ENCODE measurements around the gene CNGA2.

Gene CNGA2

DNA sequence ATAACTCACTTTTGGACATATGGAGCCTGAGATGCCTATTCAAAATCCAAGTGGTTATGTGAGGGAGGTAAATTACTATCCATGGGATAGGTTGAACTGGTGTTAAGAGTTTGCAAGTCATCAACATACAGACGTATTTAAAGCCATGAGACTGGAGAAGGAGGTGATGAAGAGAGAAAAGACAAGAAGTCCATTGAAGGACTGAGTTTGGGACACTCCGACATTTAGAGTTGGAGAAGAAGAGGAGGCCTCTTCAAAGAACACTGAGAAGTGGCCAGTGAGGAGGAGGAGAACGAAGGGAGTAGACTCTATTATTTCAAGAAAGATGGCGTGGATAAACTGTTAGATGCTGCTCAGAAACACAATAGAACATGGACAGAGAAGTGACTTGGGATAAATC lies at the start of gene CNGA2:
CNGA2 (plus strand) TSS at position 301 of the 400 bp plus-strand sequence. CDS start 3,738 bp downstream, outside the sequence.
- in situ Hi-C loops (cut with MboI; ENCODE audit: low sequenced_read_pairs) = no loop called here

DNA sequence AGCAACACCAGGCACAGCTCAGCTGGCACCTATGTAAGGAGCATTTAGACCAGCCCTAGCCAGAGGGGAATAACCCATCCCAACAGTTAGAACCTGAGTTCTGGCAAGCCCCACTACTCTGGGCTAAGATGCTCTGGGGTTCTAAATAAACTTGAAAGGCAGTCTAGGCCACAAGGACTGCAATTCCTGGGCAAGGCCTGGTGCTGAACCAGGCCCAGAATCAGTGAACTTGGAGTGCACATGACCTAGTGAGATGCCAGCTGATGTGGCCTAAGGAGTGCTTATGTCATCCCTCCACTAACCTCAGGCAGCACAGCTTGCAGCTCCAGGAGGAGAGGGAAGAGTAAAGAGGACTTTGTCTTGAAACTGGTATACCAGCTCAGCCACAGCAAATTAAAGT lies 46.9 kb upstream of the CNGA2 start:
- in situ Hi-C loops (cut with MboI; ENCODE audit: low sequenced_read_pairs) = loop anchor here (25.0 kb wide), 1 partner anchor 525 kb away; no protein-coding TSS in a partner anchor

DNA sequence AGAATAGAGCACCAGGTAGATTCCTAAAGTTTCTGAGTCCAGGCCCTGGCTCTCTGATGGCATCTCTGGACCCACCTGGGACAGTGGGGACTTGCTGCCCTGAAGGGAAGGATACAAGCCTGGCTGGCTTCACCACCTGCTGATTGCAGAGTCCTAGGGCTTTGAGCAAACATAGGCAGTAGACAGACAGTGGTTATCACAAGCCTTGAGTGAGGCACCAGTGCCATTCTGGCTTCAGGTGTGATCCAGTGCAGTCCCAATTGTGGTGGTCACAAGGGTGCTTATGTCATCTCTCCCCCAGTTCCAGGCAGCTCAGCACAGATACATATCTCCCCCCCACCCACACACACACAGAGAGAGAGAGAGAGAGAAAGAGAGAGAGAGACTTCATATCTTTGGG lies 45.9 kb upstream of the CNGA2 start:
- in situ Hi-C loops (cut with MboI; ENCODE audit: low sequenced_read_pairs) = loop anchor here (25.0 kb wide), 1 partner anchor 526 kb away; no protein-coding TSS in a partner anchor

DNA sequence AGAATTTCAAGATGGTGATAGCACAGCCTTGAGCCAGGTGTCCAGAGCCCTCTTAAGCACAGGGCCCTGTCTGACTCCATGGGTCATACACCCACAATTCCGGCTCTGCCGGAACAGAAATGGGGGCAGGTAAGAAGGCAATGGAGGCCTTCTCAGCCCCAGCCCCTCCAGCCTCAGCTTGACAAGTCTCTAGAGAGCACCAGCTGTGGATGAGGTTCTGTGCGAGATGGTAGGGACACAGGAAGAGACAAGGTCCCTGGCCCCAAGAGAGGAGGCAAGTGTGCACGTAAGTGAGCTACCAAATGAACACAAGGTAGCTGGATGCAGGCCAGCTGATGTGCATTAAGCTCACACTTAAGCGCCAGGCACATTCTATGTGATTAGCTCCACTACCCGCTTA lies 41.7 kb upstream of the CNGA2 start:
- in situ Hi-C loops (cut with MboI; ENCODE audit: low sequenced_read_pairs) = loop anchor here (25.0 kb wide), 1 partner anchor 531 kb away; no protein-coding TSS in a partner anchor

- in situ Hi-C loops (cut with MboI; ENCODE audit: low sequenced_read_pairs) = loop anchor here (25.0 kb wide), 1 partner anchor 532 kb away; no protein-coding TSS in a partner anchor
Observed at GRCh38 chrX:151694121-151694520, 40.4 kb upstream of the CNGA2 start.

DNA sequence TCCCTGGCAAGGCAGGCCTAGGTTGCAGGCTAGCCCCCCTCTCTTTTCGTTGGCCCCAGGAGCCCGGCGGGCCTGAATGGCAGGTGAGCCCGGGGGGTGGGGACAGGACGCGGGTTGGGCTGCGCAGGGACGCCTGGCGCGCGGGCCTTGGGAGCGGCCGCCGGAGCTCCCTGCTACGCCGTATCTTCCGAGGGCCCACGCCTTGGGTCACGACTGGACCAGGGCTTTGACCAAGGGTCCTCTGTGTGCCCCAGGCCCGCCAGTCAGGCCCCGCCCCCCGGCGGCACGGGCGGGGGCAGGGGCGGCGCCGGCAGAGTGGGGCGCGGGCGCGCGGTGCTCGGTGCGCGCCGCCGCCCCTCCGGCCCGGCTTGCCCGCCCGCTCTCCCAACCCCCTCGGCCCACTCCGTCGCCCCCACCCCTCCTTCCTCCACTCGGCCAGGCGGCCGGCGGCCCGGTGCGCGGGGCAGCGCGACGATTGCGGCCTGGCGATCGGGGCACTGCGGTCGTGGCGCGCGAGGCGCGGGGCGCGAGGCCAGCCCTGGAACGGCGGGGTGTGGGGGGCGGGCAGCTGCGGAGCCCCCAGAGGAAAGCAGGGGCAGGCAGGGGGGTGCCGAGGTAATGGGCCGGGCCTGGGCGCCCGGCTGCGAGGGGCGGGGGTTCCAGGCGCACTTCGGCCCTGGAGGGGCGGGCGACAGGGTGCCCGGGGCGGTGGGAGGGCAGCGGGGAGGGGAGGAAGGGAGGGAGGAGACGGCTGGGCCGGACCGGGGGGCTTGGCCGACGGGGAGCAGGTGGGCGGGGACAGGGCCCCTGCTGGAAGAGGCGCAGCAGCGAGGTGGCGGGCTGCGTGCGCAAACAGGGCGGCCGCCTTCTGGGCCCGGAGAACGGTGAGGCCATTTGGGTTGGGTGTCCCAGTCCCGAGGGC lies 39.6 kb upstream of the CNGA2 start, which contains the start of gene PRRG3:
PRRG3 (plus strand) TSS at position 798 of the 922 bp plus-strand sequence. CDS start 3,357 bp downstream, outside the sequence.
- in situ Hi-C loops (cut with MboI; ENCODE audit: low sequenced_read_pairs) = loop anchor here (25.0 kb wide), 1 partner anchor 533 kb away; no protein-coding TSS in a partner anchor

DNA sequence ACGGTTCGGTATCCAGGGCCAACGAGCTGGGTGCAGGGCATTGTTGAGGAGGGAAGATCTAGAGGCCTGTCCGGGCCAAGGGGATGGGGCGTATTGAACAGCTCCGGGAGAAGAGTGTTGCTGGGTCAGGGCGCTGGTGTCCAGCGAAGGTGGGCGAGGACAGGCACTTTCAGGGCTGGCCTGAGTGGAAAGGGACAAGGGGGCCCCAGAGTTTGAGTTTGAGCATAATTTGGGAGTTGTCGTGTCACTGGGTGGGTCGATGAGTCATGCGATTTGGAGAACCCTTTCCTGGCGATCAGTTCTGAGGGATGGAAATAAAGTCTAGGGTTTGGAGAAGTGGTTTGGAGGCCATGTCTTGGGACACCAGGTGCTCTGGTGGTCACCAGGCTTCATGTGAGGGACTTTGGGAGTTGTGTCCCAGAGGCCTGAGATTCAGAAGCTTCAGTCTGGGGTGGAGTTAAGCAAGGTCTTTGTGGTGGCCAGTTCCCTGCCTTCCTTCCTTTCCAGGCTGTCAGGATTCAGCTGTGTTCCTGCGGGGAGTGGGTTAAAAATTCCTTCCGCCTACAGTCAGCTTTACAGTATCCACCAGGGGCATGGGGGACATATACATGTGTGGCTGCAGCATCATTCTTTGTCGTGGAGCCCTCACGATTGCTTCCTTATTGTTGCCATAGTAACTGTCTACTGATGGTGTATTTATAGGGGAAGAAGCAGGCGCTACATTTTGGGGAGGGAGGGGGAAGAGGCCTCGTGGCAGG lies 38.8 kb upstream of the CNGA2 start:
- in situ Hi-C loops (cut with MboI; ENCODE audit: low sequenced_read_pairs) = loop anchor here (25.0 kb wide), 1 partner anchor 533 kb away; no protein-coding TSS in a partner anchor

- in situ Hi-C loops (cut with MboI; ENCODE audit: low sequenced_read_pairs) = loop anchor here (25.0 kb wide), 1 partner anchor 535 kb away; no protein-coding TSS in a partner anchor
Observed at GRCh38 chrX:151697082-151697481, 37.5 kb upstream of the CNGA2 start.

GRCh38 chrX:151697522-151697921 lies 37.0 kb upstream of the CNGA2 start:
- in situ Hi-C loops (cut with MboI; ENCODE audit: low sequenced_read_pairs) = loop anchor here (25.0 kb wide), 1 partner anchor 535 kb away; no protein-coding TSS in a partner anchor

DNA sequence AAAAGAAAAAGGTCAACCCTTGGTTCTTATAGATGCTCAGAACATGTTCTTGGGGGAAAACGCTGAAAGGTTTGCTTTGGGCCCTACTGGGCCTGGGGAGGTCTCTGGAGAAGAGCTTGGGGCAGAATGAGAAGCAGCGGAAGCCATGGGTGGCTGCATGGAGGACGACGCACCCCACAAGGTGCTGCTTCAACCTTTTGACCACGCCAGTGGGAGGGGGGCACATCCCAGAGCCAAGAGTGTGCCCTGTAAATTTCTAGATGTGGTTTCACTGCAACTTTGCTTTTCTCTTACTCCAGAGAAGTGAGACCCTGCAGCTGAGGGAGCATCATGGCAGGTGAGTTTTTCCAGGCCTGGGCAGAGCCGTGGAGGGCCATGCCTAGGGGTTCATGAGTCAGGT lies 36.1 kb upstream of the CNGA2 start:
- in situ Hi-C loops (cut with MboI; ENCODE audit: low sequenced_read_pairs) = loop anchor here (25.0 kb wide), 1 partner anchor 536 kb away; no protein-coding TSS in a partner anchor

DNA sequence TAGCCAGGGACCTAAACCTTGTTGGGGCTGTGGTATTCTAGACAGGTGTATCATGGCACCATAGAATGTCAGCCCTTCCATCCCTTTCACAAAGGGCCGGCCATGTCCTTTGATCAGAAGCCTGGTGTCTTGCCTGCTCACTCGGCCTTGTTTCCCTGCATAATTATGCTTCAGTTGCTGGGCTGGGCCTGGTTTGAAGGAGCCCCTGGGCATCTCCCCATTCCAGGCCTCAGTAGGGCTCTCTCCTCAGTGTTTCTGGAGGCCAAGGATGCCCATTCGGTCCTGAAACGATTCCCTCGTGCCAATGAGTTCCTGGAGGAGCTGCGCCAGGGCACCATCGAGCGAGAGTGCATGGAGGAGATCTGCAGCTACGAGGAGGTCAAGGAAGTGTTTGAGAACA lies 34.8 kb upstream of the CNGA2 start:
- in situ Hi-C loops (cut with MboI; ENCODE audit: low sequenced_read_pairs) = loop anchor here (25.0 kb wide), 1 partner anchor 537 kb away; no protein-coding TSS in a partner anchor

DNA sequence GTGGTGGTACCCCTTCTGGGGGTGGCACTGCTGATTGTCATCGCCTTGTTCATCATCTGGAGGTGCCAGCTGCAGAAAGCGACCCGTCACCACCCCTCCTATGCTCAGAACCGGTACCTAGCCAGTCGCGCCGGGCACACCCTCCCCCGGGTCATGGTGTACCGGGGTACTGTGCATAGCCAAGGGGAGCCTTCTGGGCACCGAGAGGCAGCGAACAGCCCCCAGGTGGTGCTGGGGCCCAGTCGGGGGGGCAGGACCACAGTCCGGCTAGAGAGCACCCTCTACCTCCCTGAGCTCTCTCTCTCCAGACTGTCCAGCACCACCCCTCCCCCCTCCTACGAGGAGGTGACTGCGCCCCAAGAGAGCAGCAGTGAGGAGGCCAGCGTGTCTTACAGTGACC lies 34.0 kb upstream of the CNGA2 start:
- in situ Hi-C loops (cut with MboI; ENCODE audit: low sequenced_read_pairs) = no loop called here

- in situ Hi-C loops (cut with MboI; ENCODE audit: low sequenced_read_pairs) = no loop called here
Observed at GRCh38 chrX:151701071-151701470, 33.5 kb upstream of the CNGA2 start.

- in situ Hi-C loops (cut with MboI; ENCODE audit: low sequenced_read_pairs) = no loop called here
Observed at GRCh38 chrX:151701531-151701930, 33.0 kb upstream of the CNGA2 start.

GRCh38 chrX:151702026-151702714 lies 32.4 kb upstream of the CNGA2 start:
- in situ Hi-C loops (cut with MboI; ENCODE audit: low sequenced_read_pairs) = no loop called here

DNA sequence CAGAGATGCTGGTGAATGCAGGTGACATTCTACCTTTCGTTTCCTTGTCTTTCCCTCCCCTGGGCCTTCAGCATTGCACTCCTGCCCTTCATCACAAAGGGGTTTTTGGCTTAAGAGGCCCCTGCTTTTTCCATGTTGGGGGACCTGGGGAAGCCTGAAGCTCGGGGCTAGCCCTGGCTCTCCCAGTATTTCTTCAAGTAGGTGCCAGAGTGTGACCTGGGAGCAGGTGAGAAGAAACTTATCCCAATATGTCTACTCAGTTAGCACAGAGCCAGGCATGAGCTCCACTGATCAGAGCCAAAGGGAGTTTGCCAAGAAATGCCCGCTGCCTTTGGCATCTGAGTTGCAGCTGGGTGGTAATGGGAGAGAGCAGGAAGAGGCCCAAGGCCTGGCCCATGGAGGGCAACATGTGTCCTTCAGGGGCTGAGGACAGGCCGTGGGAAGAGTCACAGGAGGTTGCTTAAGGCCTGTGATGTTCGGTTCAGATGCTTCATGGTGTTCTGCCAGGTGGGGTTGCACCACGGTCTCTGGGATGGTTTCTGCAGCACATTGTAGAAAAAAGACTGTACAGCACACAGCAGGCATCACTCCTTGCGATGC lies 31.7 kb upstream of the CNGA2 start:
- in situ Hi-C loops (cut with MboI; ENCODE audit: low sequenced_read_pairs) = no loop called here

GRCh38 chrX:151703487-151703886 lies 31.1 kb upstream of the CNGA2 start:
- in situ Hi-C loops (cut with MboI; ENCODE audit: low sequenced_read_pairs) = no loop called here

GRCh38 chrX:151704041-151704663 lies 30.4 kb upstream of the CNGA2 start:
- in situ Hi-C loops (cut with MboI; ENCODE audit: low sequenced_read_pairs) = no loop called here

DNA sequence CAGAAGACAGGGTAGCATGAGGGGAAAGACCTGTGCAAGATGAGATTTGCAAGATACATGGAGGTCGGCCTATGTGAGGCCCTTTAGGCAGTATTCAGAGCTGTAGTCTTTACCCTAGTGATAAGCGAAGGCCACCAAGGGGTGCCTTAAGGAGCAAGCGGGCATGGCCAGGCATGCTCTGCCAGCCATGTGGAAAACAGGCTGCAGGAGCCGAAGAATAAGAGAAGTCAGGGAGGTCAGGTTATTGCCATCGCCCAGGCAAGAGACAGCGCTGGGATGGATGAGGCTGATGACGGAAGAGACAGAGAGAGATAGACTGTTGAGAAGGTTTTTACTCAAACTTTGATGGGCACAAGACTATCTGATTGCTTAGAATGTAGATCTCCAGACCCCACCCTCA lies 25.7 kb upstream of the CNGA2 start:
- in situ Hi-C loops (cut with MboI; ENCODE audit: low sequenced_read_pairs) = no loop called here

DNA sequence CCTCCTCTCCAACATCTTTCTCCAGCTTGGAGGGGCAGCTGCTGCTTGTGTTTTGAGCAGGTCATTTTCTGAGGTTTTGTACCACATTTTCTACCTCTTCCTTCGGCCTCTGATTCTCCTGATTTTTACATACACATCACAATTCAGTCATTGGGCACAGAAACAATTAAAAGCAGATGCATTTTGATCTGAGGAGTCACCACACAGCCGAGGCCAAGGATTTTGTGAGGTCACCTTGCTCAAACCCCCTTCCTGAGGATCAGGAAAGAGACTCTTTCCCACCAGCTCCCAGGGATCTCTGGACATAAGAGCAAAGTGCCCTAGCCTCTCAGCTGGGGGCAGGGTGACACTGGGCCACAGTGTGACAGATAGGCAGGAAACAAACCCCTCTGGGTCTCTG lies 24.1 kb upstream of the CNGA2 start:
- in situ Hi-C loops (cut with MboI; ENCODE audit: low sequenced_read_pairs) = no loop called here
